Astrocyte (in vitro differentiated cells and primary cell): ENCODE data around the gene ATG13. TPM values are rescaled to one million over a fixed set of nuclear protein-coding genes. Genes with fewer than 3 reads are reported as not detected.
A peak's percentile ranks its signal among the peaks of the same experiment; 100 is the strongest.

ENCODE experiments used
- DNase-seq: peaks from one replicate; pipeline ENCODE4 v3.0.0-alpha.2; 2010; ENCODE audit warnings: low read depth
- FAIRE-seq: peaks from 2 replicates; lab custom pipeline; 2011; peaks lifted over from hg19 to GRCh38; lab: Jason Lieb, UNC
- H2AFZ ChIP-seq: 2 replicates; pipeline ENCODE4 v1.6.0; 2012; ENCODE audit warnings: low read depth, low read length, inconsistent platforms
- H3K27ac ChIP-seq: 2 replicates; pipeline ENCODE4 v1.5.1; 2011; ENCODE audit warnings: low read depth, low read length, inconsistent platforms
- H3K27me3 ChIP-seq: 2 replicates; pipeline ENCODE4 v1.6.0; 2011; ENCODE audit warnings: low read length, inconsistent platforms; ENCODE audit not compliant: insufficient read depth
- H3K36me3 ChIP-seq: 2 replicates; pipeline ENCODE4 v1.5.1; 2011; ENCODE audit warnings: low read length, inconsistent platforms; ENCODE audit not compliant: insufficient read depth
- H3K4me1 ChIP-seq: 2 replicates; pipeline ENCODE4 v1.5.1; 2011; ENCODE audit warnings: low read length, inconsistent platforms; ENCODE audit not compliant: insufficient read depth
- H3K4me2 ChIP-seq: 2 replicates; pipeline ENCODE4 v1.6.0; 2012; ENCODE audit warnings: low read length, inconsistent platforms
- H3K4me3 ChIP-seq: 2 replicates; pipeline ENCODE4 v1.5.1; 2011; ENCODE audit warnings: low read depth, mild to moderate bottlenecking, low read length, inconsistent platforms; ENCODE audit not compliant: insufficient read depth
- H3K79me2 ChIP-seq: 2 replicates; pipeline ENCODE4 v1.6.0; 2012; ENCODE audit warnings: mild to moderate bottlenecking, low read length, inconsistent platforms; ENCODE audit not compliant: insufficient read depth
- H3K9ac ChIP-seq: 2 replicates; pipeline ENCODE4 v1.6.0; 2012; ENCODE audit warnings: mild to moderate bottlenecking, low read length, inconsistent platforms
- H3K9me3 ChIP-seq: 2 replicates; pipeline ENCODE4 v1.5.1; 2012; ENCODE audit warnings: low read depth, mild to moderate bottlenecking, low read length, inconsistent platforms; ENCODE audit not compliant: insufficient read depth
- H4K20me1 ChIP-seq: 2 replicates; pipeline ENCODE4 v1.6.0; 2012; ENCODE audit warnings: low read length, inconsistent platforms; ENCODE audit not compliant: insufficient read depth
- H3K27ac Mint-ChIP-seq: one replicate; pipeline ENCODE4 v1.8.0; 2021; ENCODE audit warnings: mild to moderate bottlenecking, mixed read lengths; ENCODE audit not compliant: unreplicated experiment
- H3K27me3 Mint-ChIP-seq: one replicate; pipeline ENCODE4 v1.8.0; 2021; ENCODE audit warnings: low read depth, mixed read lengths; ENCODE audit not compliant: unreplicated experiment
- H3K36me3 Mint-ChIP-seq: one replicate; pipeline ENCODE4 v1.8.0; 2021; ENCODE audit warnings: low read depth, mixed read lengths; ENCODE audit not compliant: unreplicated experiment
- H3K4me1 Mint-ChIP-seq: one replicate; pipeline ENCODE4 v1.8.0; 2021; ENCODE audit warnings: low read depth, mixed read lengths; ENCODE audit not compliant: unreplicated experiment
- H3K4me3 Mint-ChIP-seq: one replicate; pipeline ENCODE4 v1.8.0; 2021; ENCODE audit warnings: mild to moderate bottlenecking, moderate library complexity, mixed read lengths; ENCODE audit not compliant: unreplicated experiment
- H3K9me3 Mint-ChIP-seq: one replicate; pipeline ENCODE4 v1.8.0; 2021; ENCODE audit warnings: mild to moderate bottlenecking, mixed read lengths; ENCODE audit not compliant: unreplicated experiment
- EZH2 ChIP-seq: IDR thresholded peaks from 2 replicates; pipeline ENCODE4 v1.6.1; 2012; ENCODE audit warnings: mild to moderate bottlenecking, low read length, inconsistent platforms; ENCODE audit not compliant: insufficient read depth
- total RNA-seq: library from RNA; stranded (reverse); gene quantifications from 2 replicates; pipeline ENCODE4 v1.2.1, GENCODE V29; 2021
- TF ChIP-seq, protein P1 (sequence below): IDR thresholded peaks from 2 replicates; pipeline ENCODE4 v1.5.1; 2011; ENCODE audit warnings: low read depth, mild to moderate bottlenecking, inconsistent platforms, low read length, moderate library complexity; ENCODE audit not compliant: insufficient read depth

ATG13 gene
- total RNA-seq, 1 donor from 2014 or later, result 116 TPM

DNA sequence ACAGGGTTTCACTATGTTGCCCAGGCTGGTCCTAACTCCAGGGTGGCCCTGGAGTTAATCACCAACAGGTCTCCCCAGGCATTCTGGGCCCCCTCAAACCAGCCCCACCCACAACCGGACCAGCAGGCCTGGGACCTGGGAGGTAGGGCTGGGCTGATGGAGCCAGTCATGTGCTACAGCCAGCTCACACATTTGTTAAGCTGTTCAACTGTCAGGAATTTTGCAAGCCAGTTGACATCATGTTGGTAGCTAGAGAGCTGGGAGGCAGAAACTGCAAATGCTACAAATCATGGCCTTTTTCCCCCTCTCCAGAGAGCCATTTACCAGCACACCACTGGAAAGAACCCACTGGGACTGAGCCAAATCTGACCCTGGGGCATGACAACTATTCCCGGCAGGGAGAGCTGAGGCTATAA lies 76.3 kb downstream of the ATG13 start:
- Histone ChIP-seq H3K36me3 (peaks cover 28% of the 10 kb centered on the region), H3K27me3 (no peaks in the 10 kb centered on the region), H3K4me2 (no peak overlapping the region), H3K79me2 (peaks cover 42% of the 10 kb centered on the region), H4K20me1 (peaks cover 26% of the 10 kb centered on the region), H3K4me3 (no peak overlapping the region), H3K4me1 (peaks cover 16% of the 10 kb centered on the region), H3K9ac (peak overlapping the region; percentile 23), H2AFZ (no peak overlapping the region), H3K9me3 (no peaks in the 10 kb centered on the region), H3K27ac (peak overlapping the region; percentile 43)
- H3K27ac Mint-ChIP-seq, result peak overlapping the region; percentile 91
- H3K4me3 Mint-ChIP-seq, result no peak overlapping the region
- no peak for FAIRE-seq
- no peaks in the 10 kb centered on the region for H3K9me3 Mint-ChIP-seq
- TF ChIP-seq EZH2, result no peak
- TF ChIP-seq, protein P1, sequence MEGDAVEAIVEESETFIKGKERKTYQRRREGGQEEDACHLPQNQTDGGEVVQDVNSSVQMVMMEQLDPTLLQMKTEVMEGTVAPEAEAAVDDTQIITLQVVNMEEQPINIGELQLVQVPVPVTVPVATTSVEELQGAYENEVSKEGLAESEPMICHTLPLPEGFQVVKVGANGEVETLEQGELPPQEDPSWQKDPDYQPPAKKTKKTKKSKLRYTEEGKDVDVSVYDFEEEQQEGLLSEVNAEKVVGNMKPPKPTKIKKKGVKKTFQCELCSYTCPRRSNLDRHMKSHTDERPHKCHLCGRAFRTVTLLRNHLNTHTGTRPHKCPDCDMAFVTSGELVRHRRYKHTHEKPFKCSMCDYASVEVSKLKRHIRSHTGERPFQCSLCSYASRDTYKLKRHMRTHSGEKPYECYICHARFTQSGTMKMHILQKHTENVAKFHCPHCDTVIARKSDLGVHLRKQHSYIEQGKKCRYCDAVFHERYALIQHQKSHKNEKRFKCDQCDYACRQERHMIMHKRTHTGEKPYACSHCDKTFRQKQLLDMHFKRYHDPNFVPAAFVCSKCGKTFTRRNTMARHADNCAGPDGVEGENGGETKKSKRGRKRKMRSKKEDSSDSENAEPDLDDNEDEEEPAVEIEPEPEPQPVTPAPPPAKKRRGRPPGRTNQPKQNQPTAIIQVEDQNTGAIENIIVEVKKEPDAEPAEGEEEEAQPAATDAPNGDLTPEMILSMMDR, result no peak
- peak; percentile 58 for DNase-seq
- H3K27me3 Mint-ChIP-seq, result no peaks in the 10 kb centered on the region
- H3K4me1 Mint-ChIP-seq, result peaks cover 45% of the 10 kb centered on the region
- H3K36me3 Mint-ChIP-seq, result peaks cover 17% of the 10 kb centered on the region

DNA sequence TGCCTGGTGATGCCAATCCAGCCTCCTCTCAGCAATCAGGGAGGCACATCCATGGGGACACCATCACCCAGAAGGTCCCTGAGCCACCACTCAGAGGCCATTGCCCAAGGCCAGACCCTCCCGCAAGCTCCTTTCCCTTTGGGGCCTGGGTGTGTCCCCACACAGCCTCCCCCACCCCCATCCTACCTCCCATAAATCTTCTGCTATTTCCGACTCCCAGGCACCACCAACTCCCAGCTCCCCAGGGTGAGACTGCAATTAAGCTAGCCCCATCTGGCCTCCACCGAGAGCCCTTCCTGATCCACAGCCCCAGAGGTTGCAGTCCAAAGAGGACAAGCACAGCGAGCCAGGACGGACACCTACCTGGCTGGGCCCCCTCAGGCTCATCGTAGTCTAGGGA lies 76.7 kb downstream of the ATG13 start:
- peak overlapping the region; percentile 91 for H3K27ac Mint-ChIP-seq
- no peaks in the 10 kb centered on the region for H3K9me3 Mint-ChIP-seq
- peak overlapping the region; percentile 43 for H3K27ac ChIP-seq

DNA sequence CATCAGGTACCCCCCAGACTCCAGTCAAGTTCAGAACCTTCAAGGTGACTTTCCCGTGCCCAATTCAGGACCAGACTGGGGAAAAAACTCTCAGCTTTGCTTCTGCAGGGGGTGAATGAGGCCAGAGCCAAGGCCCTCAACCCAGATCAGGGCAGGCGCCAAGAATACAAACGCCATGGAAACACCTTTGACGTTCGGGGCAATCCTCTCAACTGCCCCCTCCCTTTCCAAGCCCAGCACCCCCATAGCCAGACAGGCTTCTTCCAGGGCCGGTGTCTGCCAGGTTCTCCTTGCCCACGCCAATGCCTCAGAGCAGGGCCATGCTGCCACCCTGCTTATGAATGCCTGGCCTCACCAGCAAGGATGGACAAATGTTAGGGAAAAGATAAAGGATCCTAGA lies 77.3 kb downstream of the ATG13 start:
- Histone ChIP-seq H3K36me3 (peaks cover 24% of the 10 kb centered on the region), H3K9me3 (no peaks in the 10 kb centered on the region), H3K4me2 (no peak overlapping the region), H3K9ac (no peak overlapping the region), H3K79me2 (peaks cover 49% of the 10 kb centered on the region), H2AFZ (no peak overlapping the region), H3K27me3 (no peaks in the 10 kb centered on the region), H3K27ac (no peak overlapping the region), H3K4me1 (peaks cover 24% of the 10 kb centered on the region), H4K20me1 (peaks cover 26% of the 10 kb centered on the region), H3K4me3 (no peak overlapping the region)
- DNase-seq (no peak), FAIRE-seq (no peak)
- peak overlapping the region; percentile 14 for H3K4me3 Mint-ChIP-seq
- H3K27ac Mint-ChIP-seq, result peak overlapping the region; percentile 26
- no peaks in the 10 kb centered on the region for H3K9me3 Mint-ChIP-seq
- H3K27me3 Mint-ChIP-seq, result no peaks in the 10 kb centered on the region
- peaks cover 51% of the 10 kb centered on the region for H3K4me1 Mint-ChIP-seq
- H3K36me3 Mint-ChIP-seq, result peaks cover 14% of the 10 kb centered on the region
- TF ChIP-seq, protein P1, result no peak
- TF ChIP-seq EZH2, result no peak

More for the DNA sequence above, 76.7 kb downstream of the ATG13 start:
- H3K27me3 ChIP-seq, result no peaks in the 10 kb centered on the region
- H3K4me1 ChIP-seq, result peaks cover 20% of the 10 kb centered on the region
- H3K79me2 ChIP-seq, result peaks cover 45% of the 10 kb centered on the region
- peaks cover 26% of the 10 kb centered on the region for H4K20me1 ChIP-seq
- no peaks in the 10 kb centered on the region for H3K9me3 ChIP-seq
- H3K36me3 ChIP-seq, result peaks cover 26% of the 10 kb centered on the region
- DNase-seq, result no peak
- no peak overlapping the region for H3K4me2 ChIP-seq
- TF ChIP-seq, protein P1, result no peak
- TF ChIP-seq EZH2, result no peak
- H3K4me1 Mint-ChIP-seq, result peaks cover 49% of the 10 kb centered on the region
- peak overlapping the region; percentile 23 for H3K9ac ChIP-seq
- H3K27me3 Mint-ChIP-seq, result no peaks in the 10 kb centered on the region
- FAIRE-seq, result no peak
- H2AFZ ChIP-seq, result no peak overlapping the region
- H3K36me3 Mint-ChIP-seq, result peaks cover 15% of the 10 kb centered on the region
- H3K4me3 Mint-ChIP-seq, result peak overlapping the region; percentile 69
- no peak overlapping the region for H3K4me3 ChIP-seq
